Measurements from ENCODE around the gene ADORA1.

GRCh38 chr1:203098445-203098844, 29.1 kb upstream of the ADORA1 start:
- TF ChIP-seq CTCF (optimal IDR thresholded peaks at IDR 0.05 in 1 of 3, IDR thresholded peaks at IDR 0.05 in 1 of 3, conservative IDR thresholded peaks at IDR 0.05 in 1 of 3; ENCODE audit: extremely low read depth in 1 of 3, insufficient read depth in 2 of 3, low read length in 3 of 3) (no peak), EZH2 (IDR thresholded peaks at IDR 0.05; ENCODE audit: low read length) (no peak)
